SK-N-SH (cell line): Measurements from ENCODE around the gene MYH11. TPM values are rescaled to one million over a fixed set of nuclear protein-coding genes. Genes with fewer than 3 reads are reported as not detected.

Experiments
- CTCF ChIA-PET: fragments of 300-600, 350-600 bp; formaldehyde crosslinking; extraction: SDS; loops from one replicate; lab custom pipeline; 2021; lab: Yijun Ruan, JAX
- POLR2A ChIA-PET: fragments of 350-600 bp; sonication (Branson Sonifier 250); formaldehyde crosslinking; extraction: SDS; loops from one replicate; lab custom pipeline; 2020; ENCODE audit warnings: antibody characterized with exemption, inconsistent platforms; lab: Yijun Ruan, JAX
- DNase-seq: peaks from one replicate; pipeline ENCODE4 v3.0.0; 2012
- H2AFZ ChIP-seq: fragments of 200-600 bp; sonication (generic); 2 replicates; pipeline ENCODE4 v1.8.1; 2016; ENCODE audit warnings: antibody characterized with exemption, mild to moderate bottlenecking, low read depth
- H3F3A ChIP-seq: fragments of 200-600 bp; sonication (generic); replicated peaks from 2 replicates; pipeline ENCODE3; 2016; ENCODE audit warnings: antibody characterized with exemption, mild to moderate bottlenecking; ENCODE audit not compliant: insufficient read depth
- H3K27ac ChIP-seq, 2 experiments: fragments of 200-500 bp in 1 of 2; fragments of 200-600 bp in 1 of 2; sonication (Bioruptor generic) in 1 of 2; sonication (generic), shearing (Covaris generic) in 1 of 2; 2 replicates each; pipeline versions ENCODE4 v1.5.1 to v1.6.1; 2014 to 2016; ENCODE audit warnings: low read depth in 2 of 2, inconsistent platforms in 1 of 2, low read length in 1 of 2, mild to moderate bottlenecking in 1 of 2, mixed read lengths in 1 of 2
- H3K27me3 ChIP-seq: fragments of 200-600 bp; sonication (generic), shearing (Covaris generic); 2 replicates; pipeline ENCODE4 v1.6.1; 2016; ENCODE audit warnings: mixed run types; ENCODE audit not compliant: insufficient read depth
- H3K36me3 ChIP-seq, 2 experiments: fragments of 200-500 bp in 1 of 2; fragments of 200-600 bp in 1 of 2; sonication (Bioruptor generic) in 1 of 2; sonication (generic) in 1 of 2; replicated peaks in 1 of 2; 2 replicates each; pipeline versions ENCODE3 to v1.5.1; 2014 to 2016; ENCODE audit warnings: low read length in 1 of 2, mild to moderate bottlenecking in 1 of 2; ENCODE audit not compliant: insufficient read depth in 2 of 2, control insufficient read depth in 1 of 2
- H3K4me1 ChIP-seq, 2 experiments: fragments of 200-500 bp in 1 of 2; fragments of 200-600 bp in 1 of 2; sonication (Bioruptor generic) in 1 of 2; sonication (generic), shearing (Covaris generic) in 1 of 2; 2 replicates each; pipeline versions ENCODE4 v1.5.1 to v1.6.1; 2014 to 2016; ENCODE audit warnings: low read depth in 1 of 2, low read length in 1 of 2, mixed run types in 1 of 2; ENCODE audit not compliant: insufficient read depth in 2 of 2, control insufficient read depth in 1 of 2
- H3K4me2 ChIP-seq: fragments of 200-600 bp; sonication (generic), shearing (Covaris generic); 2 replicates; pipeline ENCODE4 v1.6.1; 2017; ENCODE audit warnings: mixed run types
- H3K4me3 ChIP-seq, 2 experiments: fragments of 200-500 bp in 1 of 2; fragments of 200-600 bp in 1 of 2; sonication (Bioruptor generic) in 1 of 2; sonication (generic), shearing (Covaris generic) in 1 of 2; 2 replicates each; pipeline versions ENCODE4 v1.5.1 to v1.8.1; 2014 to 2016; ENCODE audit warnings: low read depth in 2 of 2, inconsistent platforms in 1 of 2, low read length in 1 of 2, mild to moderate bottlenecking in 1 of 2, mixed read lengths in 1 of 2, moderate library complexity in 1 of 2
- H3K79me2 ChIP-seq: fragments of 200-600 bp; sonication (generic); 2 replicates; pipeline ENCODE4 v1.8.1; 2017; ENCODE audit warnings: mild to moderate bottlenecking; ENCODE audit not compliant: insufficient read depth
- H3K9ac ChIP-seq: fragments of 200-600 bp; sonication (generic); 2 replicates; pipeline ENCODE4 v1.6.1; 2017; ENCODE audit warnings: mixed run types
- H3K9me2 ChIP-seq: fragments of 200-600 bp; sonication (generic); 2 replicates; pipeline ENCODE4 v1.6.1; 2017; ENCODE audit warnings: mixed run types
- H3K9me3 ChIP-seq: fragments of 200-600 bp; sonication (generic); 2 replicates; pipeline ENCODE4 v1.6.1; 2017; ENCODE audit warnings: mixed run types, mild to moderate bottlenecking, moderate library complexity
- H4K20me1 ChIP-seq: fragments of 200-600 bp; sonication (generic); 2 replicates; pipeline ENCODE4 v1.6.1; 2017; ENCODE audit warnings: mild to moderate bottlenecking, mixed run types; ENCODE audit not compliant: insufficient read depth
- EP300 ChIP-seq, 2 experiments: IDR thresholded peaks; 2 replicates each; pipeline versions ENCODE4 v1.4.0 to v1.6.1; 2012; ENCODE audit warnings: borderline replicate concordance in 1 of 2, low read depth in 1 of 2, low read length in 1 of 2
- FOSL2 ChIP-seq: IDR thresholded peaks from 2 replicates; pipeline ENCODE4 v1.4.0; 2012; ENCODE audit warnings: low read depth, mild to moderate bottlenecking, moderate library complexity, borderline replicate concordance
- FOXJ3 ChIP-seq: sonication (generic); formaldehyde crosslinking; IDR thresholded peaks from 2 replicates; pipeline ENCODE4 v1.5.1; 2020; ENCODE audit warnings: mild to moderate bottlenecking, missing genetic modification reagents
- GABPA ChIP-seq: IDR thresholded peaks from 2 replicates; pipeline ENCODE4 v1.4.0; 2012; ENCODE audit warnings: low read depth, mild to moderate bottlenecking
- GATA2 ChIP-seq: sonication (generic); formaldehyde crosslinking; IDR thresholded peaks from 2 replicates; pipeline ENCODE4 v1.5.0; 2020; ENCODE audit warnings: mild to moderate bottlenecking, missing genetic modification reagents
- JUND ChIP-seq: IDR thresholded peaks from 2 replicates; pipeline ENCODE4 v1.4.0; 2012
- MAX ChIP-seq: IDR thresholded peaks from 2 replicates; pipeline ENCODE4 v1.4.0; 2012; ENCODE audit warnings: low read depth
- NFIC ChIP-seq: IDR thresholded peaks from 2 replicates; pipeline ENCODE4 v1.4.0; 2012; ENCODE audit warnings: borderline replicate concordance
- NRF1 ChIP-seq: IDR thresholded peaks from 2 replicates; pipeline ENCODE4 v1.6.1; 2012; ENCODE audit warnings: low read depth, mild to moderate bottlenecking, low read length
- RXRA ChIP-seq: IDR thresholded peaks from 2 replicates; pipeline ENCODE4 v1.4.0; 2012; ENCODE audit warnings: low read depth, mild to moderate bottlenecking, borderline replicate concordance
- SMC3 ChIP-seq: IDR thresholded peaks from 2 replicates; pipeline ENCODE4 v1.6.1; 2012; ENCODE audit warnings: low read depth, low read length, improper control_type of control experiment
- USF2 ChIP-seq: fragments of 150-350 bp; IDR thresholded peaks from 2 replicates; pipeline ENCODE4 v1.6.1; 2017; ENCODE audit warnings: antibody characterized with exemption, low read length, low read depth, borderline replicate concordance
- YY1 ChIP-seq: IDR thresholded peaks from 2 replicates; pipeline ENCODE4 v1.4.0; 2012; ENCODE audit warnings: low read depth, mild to moderate bottlenecking
- WGBS: methylation state at CpG from one replicate; pipeline ENCODE4 v1.1.6; 2017; ENCODE audit warnings: low lambda C conversion rate; 5-methylcytosine and 5-hydroxymethylcytosine counted together
- polyA plus RNA-seq, 3 experiments: library from polyadenylated mRNA; depleted of rRNA; stranded (reverse); fragments of >200 nt; gene quantifications; 2 replicates each; pipeline ENCODE4 v1.2.3, GENCODE V29; 2012

The MYH11 gene
- polyA plus RNA-seq, 1 of the 3 experiments (the other 2 are of a cell fraction): 0.02 TPM

GRCh38 chr16:15864939-15865338, 8.1 kb upstream of the MYH11 start:
- 94% methylated on average over 5 of the region's 5 CpGs for WGBS
- no peak for DNase-seq
- Histone ChIP-seq H3F3A (no peaks in the 10 kb centered on the region), H3K9me2 (no peaks in the 10 kb centered on the region), H3K27me3 (no peaks in the 10 kb centered on the region), H3K36me3 (peaks cover 19 to 40% of the 10 kb centered on the region in 2 experiments)
- CTCF ChIA-PET: interaction anchor here (1.2 to 1.5 kb wide), 2 partner anchors 9 to 261 kb away, joined by 3 to 4 read pairs; no protein-coding TSS in a partner anchor
- no peak for TF ChIP-seq SMC3
- TF ChIP-seq FOXJ3 (CRISPR knock-in tag): no peak
- no peak for TF ChIP-seq GABPA
- no peak for TF ChIP-seq NRF1
- TF ChIP-seq EP300 (IDR thresholded peaks at IDR 0.05; ENCODE audit: borderline replicate concordance in 1 of 2, low read depth in 1 of 2, low read length in 1 of 2): no peak
- no peak for TF ChIP-seq FOSL2
- TF ChIP-seq JUND: no peak
- TF ChIP-seq MAX: no peak
- TF ChIP-seq RXRA: no peak
- TF ChIP-seq GATA2: no peak
- TF ChIP-seq, all 33 proteins: peak for 0
- H3K4me3 ChIP-seq: no peak overlapping the region
- H3K27ac ChIP-seq: no peak overlapping the region
- H2AFZ ChIP-seq: no peak overlapping the region
- no peaks in the 10 kb centered on the region for H4K20me1 ChIP-seq
- no peaks in the 10 kb centered on the region for H3K9me3 ChIP-seq
- H3K4me1 ChIP-seq: no peaks in the 10 kb centered on the region
- no peak overlapping the region for H3K9ac ChIP-seq
- H3K4me2 ChIP-seq: no peak overlapping the region
- no peaks in the 10 kb centered on the region for H3K79me2 ChIP-seq
- POLR2A ChIA-PET: no interaction called here

- no peak overlapping the region for H2AFZ ChIP-seq
- H4K20me1 ChIP-seq: no peaks in the 10 kb centered on the region
- H3K4me2 ChIP-seq: no peak overlapping the region
- H3K4me1 ChIP-seq: peaks cover 0 to 3% of the 10 kb centered on the region in 2 experiments; a peak in 1 of 4 replicates
- no peak overlapping the region for H3K9ac ChIP-seq
- DNase-seq: no peak
- H3K4me3 ChIP-seq: no peak overlapping the region
- peaks cover 10% of the 10 kb centered on the region for H3K27me3 ChIP-seq
- peaks cover 14 to 21% of the 10 kb centered on the region in 2 experiments for H3K36me3 ChIP-seq
- H3F3A ChIP-seq: no peaks in the 10 kb centered on the region
- H3K9me2 ChIP-seq: no peaks in the 10 kb centered on the region
- no peak for TF ChIP-seq GATA2
- TF ChIP-seq USF2: no peak
- TF ChIP-seq NFIC: no peak
- no peak for TF ChIP-seq GABPA
- TF ChIP-seq YY1: no peak
- TF ChIP-seq MAX: no peak
- POLR2A ChIA-PET: no interaction called here
- no peak overlapping the region for H3K27ac ChIP-seq
- CTCF ChIA-PET: no interaction called here
- no peaks in the 10 kb centered on the region for H3K79me2 ChIP-seq
- H3K9me3 ChIP-seq: no peaks in the 10 kb centered on the region
- WGBS: 82% methylated on average over 3 of the region's 3 CpGs
Observed at GRCh38 chr16:15861996-15862395, 5.2 kb upstream of the MYH11 start.
